NCI-H774 (cell line): ENCODE data around the gene SMURF1.

Experiments
- DNase-seq: peaks from one replicate; lab custom pipeline; 2025; lab: John Stamatoyannopoulos, UW

The SMURF1 gene

GRCh38 chr7:99028261-99028973, 115.5 kb downstream of the SMURF1 start:
- no peak for DNase-seq

GRCh38 chr7:99027841-99028240, 116.1 kb downstream of the SMURF1 start:
- DNase-seq: no peak

- no peak for DNase-seq
These were observed 116.7 kb downstream of the SMURF1 start for GRCh38 chr7:99027241-99027640.

GRCh38 chr7:99024066-99024465, 119.8 kb downstream of the SMURF1 start:
- no peak for DNase-seq

GRCh38 chr7:99021941-99022560, 121.9 kb downstream of the SMURF1 start:
- DNase-seq: no peak

- no peak for DNase-seq
These were observed 123.5 kb downstream of the SMURF1 start for GRCh38 chr7:99020413-99020715.

GRCh38 chr7:99019523-99020412, 124.1 kb downstream of the SMURF1 start:
- DNase-seq: no peak

DNA sequence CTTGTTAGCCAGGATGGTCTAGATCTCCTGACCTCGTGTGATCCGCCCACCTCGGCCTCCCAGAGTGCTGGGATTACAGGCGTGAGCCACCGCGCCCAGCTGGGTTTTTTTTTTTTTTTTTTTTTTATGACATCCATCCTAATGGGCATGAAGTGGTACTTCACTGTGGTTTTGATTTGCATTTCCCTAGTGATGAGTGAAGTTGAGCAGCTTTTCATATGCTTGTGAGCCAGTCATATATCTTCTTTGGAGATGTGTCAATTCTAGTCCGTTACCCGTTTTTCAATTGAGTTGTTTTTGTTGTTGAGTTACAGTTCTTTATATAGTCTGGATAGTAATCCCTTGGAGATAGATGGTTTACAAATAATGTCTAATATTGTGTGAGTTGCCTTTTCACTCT, 127.7 kb downstream of the SMURF1 start:
- no peak for DNase-seq

DNA sequence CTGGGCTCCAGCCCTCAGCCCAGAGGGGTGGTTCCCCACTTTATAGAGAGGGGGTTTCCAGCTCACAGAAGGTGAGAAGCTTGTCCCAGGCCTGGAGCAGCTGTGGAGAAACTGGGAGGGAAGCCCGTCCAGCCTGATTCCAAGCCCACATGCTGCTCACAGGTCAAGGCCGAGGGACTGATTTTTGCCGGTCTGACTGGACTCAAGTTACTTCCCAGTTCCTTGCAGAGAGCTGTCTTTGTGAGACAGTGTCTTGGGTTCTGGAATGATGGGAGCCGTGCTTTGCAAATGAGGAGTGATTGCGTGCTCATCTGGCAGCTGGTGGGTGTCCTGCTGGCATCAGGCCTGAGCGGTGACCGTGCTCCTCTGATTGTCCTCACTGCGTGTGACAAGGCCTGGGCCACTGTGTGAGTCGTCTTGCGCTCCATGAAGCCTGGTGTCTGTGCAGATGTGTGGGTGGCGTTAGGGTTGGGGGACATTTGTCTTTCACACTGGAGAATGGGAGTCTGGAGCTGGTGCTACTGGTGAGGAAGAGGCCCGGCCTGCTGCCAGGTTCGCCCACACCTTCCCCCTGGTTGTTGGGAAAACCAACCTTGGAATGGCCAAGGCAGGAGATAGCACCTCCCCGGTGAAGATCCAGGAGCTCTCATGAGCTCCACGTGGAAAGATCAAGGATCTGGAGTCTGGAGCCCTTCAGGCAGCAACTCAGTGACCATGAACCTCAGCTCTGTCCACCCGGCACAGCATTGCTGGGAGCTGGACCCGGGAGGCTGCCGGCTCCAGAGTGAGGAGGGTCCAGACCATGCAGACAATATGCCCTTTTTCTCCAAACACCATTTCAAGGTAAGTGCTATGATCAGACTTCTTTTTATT, 129.6 kb downstream of the SMURF1 start:
- DNase-seq: no peak

DNA sequence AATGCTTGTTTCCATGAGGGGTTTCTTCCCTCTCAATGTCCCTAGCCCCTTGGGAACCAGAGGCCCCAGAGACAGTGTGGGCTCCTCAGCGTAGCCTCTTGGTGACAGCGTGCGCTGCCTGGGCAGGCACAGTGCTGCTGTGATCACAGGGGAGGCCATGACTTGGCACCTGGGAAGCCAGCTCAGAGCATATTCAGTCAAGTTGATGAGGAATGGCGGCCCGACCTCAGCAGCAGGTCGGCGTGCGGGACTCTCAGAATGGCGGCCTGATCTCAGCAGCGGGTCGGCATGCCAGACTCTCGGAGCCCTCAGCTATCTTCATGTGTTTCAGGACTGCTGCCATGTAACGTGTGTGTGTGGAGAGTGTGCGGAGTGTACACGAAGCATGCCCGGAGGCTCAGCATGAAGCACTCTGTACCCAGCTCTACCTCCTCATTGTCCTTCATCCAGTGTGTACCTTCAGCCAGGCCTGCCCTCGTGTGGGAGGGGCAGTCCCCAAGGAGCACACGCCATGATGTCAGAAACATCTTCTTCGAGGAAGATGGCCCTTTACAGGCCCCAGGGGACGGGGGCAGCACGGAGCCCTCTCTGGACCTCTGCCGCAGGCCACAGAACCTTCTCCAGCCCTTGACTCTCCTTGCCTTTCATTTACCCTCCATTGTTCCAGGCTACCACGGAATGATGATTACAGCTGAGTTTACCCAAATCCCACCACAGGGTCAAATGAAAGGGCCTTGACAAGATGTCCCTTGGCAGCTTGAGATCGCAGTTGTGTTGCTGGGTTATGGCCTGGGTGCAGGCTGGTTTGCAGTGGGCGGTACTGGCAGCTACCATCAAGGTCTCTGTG, 130.4 kb downstream of the SMURF1 start:
- DNase-seq: no peak

DNA sequence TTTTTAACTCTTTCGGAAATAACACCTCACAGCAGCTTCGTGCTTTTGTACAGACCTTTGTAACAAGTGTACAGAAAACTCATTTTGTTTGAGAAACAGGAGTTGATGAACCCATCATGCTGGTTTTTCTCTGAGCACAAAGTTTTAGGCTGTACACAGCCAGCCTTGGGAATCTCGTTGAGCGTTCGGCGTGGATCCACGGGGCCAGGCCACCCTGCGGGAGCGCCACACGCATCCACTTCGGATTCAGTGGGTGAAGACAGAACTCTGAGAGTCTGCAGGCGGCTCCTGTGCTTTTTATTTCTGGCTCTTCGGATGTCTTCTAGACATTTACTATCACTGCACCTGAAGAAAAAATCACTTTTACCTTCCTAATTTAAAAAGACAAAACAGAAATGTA, 131.2 kb downstream of the SMURF1 start:
- DNase-seq: no peak

DNA sequence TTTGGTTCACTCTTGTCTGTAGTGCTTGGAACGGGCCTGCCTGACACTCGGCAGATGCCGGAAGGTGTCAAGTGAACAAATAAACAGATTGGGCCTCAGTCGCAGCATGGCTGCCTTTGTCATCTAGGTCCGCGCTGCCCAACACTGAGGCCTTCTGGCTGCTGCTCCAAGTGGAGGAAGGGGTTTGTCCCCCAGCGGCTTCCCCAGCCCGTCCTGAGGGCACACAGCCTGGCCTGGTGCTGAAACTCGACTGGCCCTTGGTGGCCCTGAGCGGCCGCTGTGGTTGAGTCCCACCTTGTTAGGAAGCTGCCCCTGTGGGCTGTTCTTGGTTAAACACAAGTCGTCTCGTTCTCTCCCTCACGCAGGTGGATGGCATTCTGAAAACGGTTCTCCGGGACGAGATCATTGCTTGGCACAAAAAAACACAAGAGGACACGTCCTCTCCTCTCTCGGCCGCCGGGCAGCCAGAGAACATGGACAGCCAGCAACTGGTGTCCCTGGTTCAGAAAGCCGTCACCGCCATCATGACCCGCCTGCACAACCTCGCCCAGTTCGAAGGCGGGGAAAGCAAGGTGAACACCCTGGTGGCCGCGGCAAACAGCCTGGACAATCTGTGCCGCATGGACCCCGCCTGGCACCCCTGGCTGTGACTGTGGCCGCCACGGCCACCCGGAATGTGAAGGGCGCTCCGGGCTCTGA, 132.1 kb downstream of the SMURF1 start:
- no peak for DNase-seq

DNA sequence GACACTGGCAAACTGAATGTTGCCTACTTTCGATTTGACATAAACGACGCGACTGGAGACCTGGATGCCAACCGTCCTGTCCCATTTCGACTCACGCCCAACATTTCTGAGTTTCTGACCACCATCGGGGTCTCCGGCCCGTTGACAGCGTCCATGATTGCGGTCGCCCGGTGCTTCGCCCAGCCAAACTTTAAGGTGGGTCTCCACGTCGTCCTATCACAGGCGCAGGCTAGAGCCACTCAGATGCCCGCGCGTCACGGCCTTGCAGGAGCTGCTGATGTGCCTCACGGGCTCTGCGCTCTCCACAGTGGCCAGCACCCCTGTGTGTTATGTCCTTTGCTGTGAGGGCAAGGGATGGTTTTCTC, 132.6 kb downstream of the SMURF1 start:
- no peak for DNase-seq

GRCh38 chr7:99010281-99010680, 133.6 kb downstream of the SMURF1 start:
- DNase-seq: no peak

DNA sequence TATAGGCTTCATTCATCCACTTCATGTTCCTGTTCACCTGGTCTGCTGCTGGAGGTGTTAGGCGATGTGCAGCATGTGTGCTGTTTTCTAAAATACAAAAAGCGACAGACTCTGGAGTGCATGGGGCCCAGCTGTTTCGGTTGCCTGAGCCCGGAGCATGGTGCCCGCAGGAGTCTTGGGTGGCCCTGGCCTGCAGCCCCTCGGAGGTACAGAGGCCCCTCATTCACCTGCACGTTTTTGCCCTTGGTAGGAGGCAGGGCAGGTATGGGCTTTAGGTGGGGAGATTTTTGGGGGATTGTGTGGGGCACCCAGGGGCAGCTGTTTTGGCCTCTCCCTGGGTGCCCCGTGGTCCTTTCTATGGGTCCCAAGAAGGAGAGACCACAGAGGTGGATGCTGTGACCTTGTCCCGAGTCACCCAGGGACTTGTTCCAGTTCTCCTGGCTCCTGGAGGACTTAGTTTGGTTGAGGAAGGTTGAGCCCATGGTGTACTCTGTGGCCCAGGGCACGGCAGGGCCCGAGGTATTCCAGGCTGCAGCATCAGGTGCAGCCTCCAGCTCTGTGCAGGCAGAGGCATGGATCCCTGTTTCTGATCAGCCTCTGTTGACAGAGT, 134.9 kb downstream of the SMURF1 start:
- DNase-seq: no peak

GRCh38 chr7:99008181-99008631, 135.7 kb downstream of the SMURF1 start:
- no peak for DNase-seq

DNA sequence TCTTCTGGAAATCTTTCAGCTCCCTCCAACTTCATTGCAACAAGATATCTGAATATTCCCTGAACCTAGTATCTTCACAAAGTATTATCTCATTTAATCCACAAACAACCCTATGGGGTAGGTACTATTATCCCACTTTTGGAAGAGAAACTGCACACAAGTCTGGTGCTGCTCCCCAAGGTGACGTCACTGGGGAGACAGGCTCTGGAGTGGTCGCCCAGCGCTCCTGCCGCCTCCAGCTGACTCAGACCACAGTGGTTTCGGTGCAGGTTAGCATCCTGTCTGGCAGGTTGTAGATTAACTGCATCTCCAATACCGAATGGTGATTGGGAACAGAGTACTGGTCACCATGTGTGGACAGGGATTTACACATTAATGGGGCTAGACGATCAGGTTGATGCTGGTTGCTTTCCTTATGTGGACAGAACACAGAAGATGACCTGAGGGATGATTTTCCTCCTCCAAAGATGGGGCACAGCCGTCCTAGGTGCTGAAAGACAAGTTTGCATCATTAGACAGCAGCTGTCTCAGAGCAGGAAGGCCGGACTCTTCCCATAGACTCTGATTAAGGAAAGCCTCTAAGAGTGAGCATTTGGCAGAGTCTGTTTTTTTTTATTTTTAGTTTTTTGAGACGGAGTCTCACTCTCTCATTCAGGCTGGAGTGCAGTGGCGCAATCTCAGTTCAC, 137.0 kb downstream of the SMURF1 start:
- DNase-seq: no peak

- no peak for DNase-seq
These were observed 138.1 kb downstream of the SMURF1 start for GRCh38 chr7:99005776-99006175.

DNA sequence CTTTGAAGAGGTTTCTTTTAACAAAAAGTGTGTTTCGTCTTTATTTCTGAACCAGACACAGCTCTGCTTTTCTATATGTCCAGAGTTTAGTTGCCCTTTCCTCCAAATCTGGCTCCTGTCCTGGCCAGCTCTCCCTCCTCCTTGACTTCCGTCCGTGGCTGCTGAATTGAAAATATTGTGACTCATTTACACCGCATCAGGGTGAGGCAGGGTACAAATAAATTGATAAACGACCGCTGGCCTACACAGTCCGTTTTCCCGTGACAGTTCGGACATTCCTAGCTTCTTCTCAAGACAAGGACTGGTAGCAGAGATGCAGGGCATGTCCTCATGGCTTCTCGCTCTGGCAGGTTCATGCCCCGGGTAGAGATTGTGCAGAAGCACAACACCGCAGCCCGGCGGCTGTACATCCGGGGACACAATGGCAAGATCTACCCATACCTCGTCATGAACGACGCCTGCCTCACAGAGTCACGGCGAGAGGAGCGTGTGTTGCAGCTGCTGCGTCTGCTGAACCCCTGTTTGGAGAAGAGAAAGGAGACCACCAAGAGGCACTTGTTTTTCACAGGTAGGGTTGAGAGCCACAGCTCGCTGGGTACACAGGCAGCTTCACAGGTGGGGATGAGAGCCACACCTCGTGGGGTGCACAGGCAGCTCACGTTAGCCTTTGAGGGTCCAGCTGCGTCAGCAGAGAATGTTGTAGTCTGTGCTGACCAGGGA, 139.0 kb downstream of the SMURF1 start:
- DNase-seq: no peak
